Mesothelial cell of epicardium (in vitro differentiated cells): ENCODE measurements around the gene TRPV6. TPM values are rescaled to one million over a fixed set of nuclear protein-coding genes. Genes with fewer than 3 reads are reported as not detected.

ENCODE experiments used
- DNase-seq, 2 experiments: peaks; one replicate each; pipeline ENCODE4 v3.0.0; 2021; ENCODE audit warnings: low spot score in 2 of 2; ENCODE audit not compliant: unreplicated experiment in 2 of 2
- H3K27ac Mint-ChIP-seq: 2 replicates; pipeline ENCODE4 v1.8.0; 2021; ENCODE audit warnings: mixed read lengths
- H3K27me3 Mint-ChIP-seq: 2 replicates; pipeline ENCODE4 v1.8.0; 2021; ENCODE audit warnings: low read depth, mixed read lengths
- H3K36me3 Mint-ChIP-seq: 2 replicates; pipeline ENCODE4 v1.8.0; 2021; ENCODE audit warnings: mixed read lengths
- H3K4me1 Mint-ChIP-seq: 2 replicates; pipeline ENCODE4 v1.8.0; 2021; ENCODE audit warnings: mixed read lengths
- H3K4me3 Mint-ChIP-seq: 2 replicates; pipeline ENCODE4 v1.8.0; 2021; ENCODE audit warnings: mild to moderate bottlenecking, moderate library complexity, mixed read lengths
- H3K9me3 Mint-ChIP-seq: 2 replicates; pipeline ENCODE4 v1.8.0; 2021; ENCODE audit warnings: mixed read lengths
- CTCF ChIP-seq: fragments of 200-600 bp; sonication (generic); IDR thresholded peaks from one replicate; pipeline ENCODE4 v1.5.0; 2021; ENCODE audit warnings: antibody characterized with exemption; ENCODE audit not compliant: unreplicated experiment
- total RNA-seq: library from RNA; stranded (reverse); gene quantifications from 3 replicates; pipeline ENCODE4 v1.2.1, GENCODE V29; 2021

The TRPV6 gene
- total RNA-seq, 1 donor from 2014 or later, result 5.7 TPM

GRCh38 chr7:142894985-142895593, 9.5 kb upstream of the TRPV6 start:
- peaks cover 7% of the 10 kb centered on the region for H3K27me3 Mint-ChIP-seq
- peaks cover 12% of the 10 kb centered on the region for H3K4me1 Mint-ChIP-seq
- no peak for DNase-seq
- no peaks in the 10 kb centered on the region for H3K9me3 Mint-ChIP-seq
- no peaks in the 10 kb centered on the region for H3K36me3 Mint-ChIP-seq
- TF ChIP-seq CTCF, result no peak
- no peak overlapping the region for H3K4me3 Mint-ChIP-seq
- H3K27ac Mint-ChIP-seq, result no peak overlapping the region

GRCh38 chr7:142894112-142894984, 8.8 kb upstream of the TRPV6 start:
- no peak overlapping the region for H3K4me3 Mint-ChIP-seq
- H3K36me3 Mint-ChIP-seq, result no peaks in the 10 kb centered on the region
- H3K9me3 Mint-ChIP-seq, result no peaks in the 10 kb centered on the region

GRCh38 chr7:142892951-142893350, 7.4 kb upstream of the TRPV6 start:
- H3K36me3 Mint-ChIP-seq, result no peaks in the 10 kb centered on the region
- H3K9me3 Mint-ChIP-seq, result no peaks in the 10 kb centered on the region
- no peak for TF ChIP-seq CTCF
- H3K27ac Mint-ChIP-seq, result no peak overlapping the region
- H3K27me3 Mint-ChIP-seq, result peaks cover 7% of the 10 kb centered on the region
- peaks cover 7% of the 10 kb centered on the region for H3K4me1 Mint-ChIP-seq
- H3K4me3 Mint-ChIP-seq, result no peak overlapping the region
- no peak for DNase-seq

More at GRCh38 chr7:142894112-142894984, 8.8 kb upstream of the TRPV6 start:
- Mint-ChIP-seq H3K27ac (no peak overlapping the region), H3K27me3 (peaks cover 7% of the 10 kb centered on the region), H3K4me1 (peaks cover 12% of the 10 kb centered on the region)
- DNase-seq, result no peak
- TF ChIP-seq CTCF, result no peak

- Mint-ChIP-seq H3K4me1 (peaks cover 7% of the 10 kb centered on the region), H3K27me3 (peaks cover 3% of the 10 kb centered on the region), H3K27ac (no peak overlapping the region), H3K4me3 (no peak overlapping the region), H3K9me3 (no peaks in the 10 kb centered on the region), H3K36me3 (no peaks in the 10 kb centered on the region)
- DNase-seq, result no peak
- no peak for TF ChIP-seq CTCF
Observed at GRCh38 chr7:142891490-142892082, 6.0 kb upstream of the TRPV6 start.

- Mint-ChIP-seq H3K36me3 (no peaks in the 10 kb centered on the region), H3K4me3 (no peak overlapping the region), H3K27ac (no peak overlapping the region), H3K4me1 (peaks cover 4% of the 10 kb centered on the region), H3K27me3 (peaks cover 3% of the 10 kb centered on the region), H3K9me3 (no peaks in the 10 kb centered on the region)
- TF ChIP-seq CTCF, result no peak
- no peak for DNase-seq
Observed at GRCh38 chr7:142890874-142891485, 5.4 kb upstream of the TRPV6 start.
